SK-N-SH (cell line): ENCODE results near the gene SEMA4F. TPM values are rescaled to one million over a fixed set of nuclear protein-coding genes. Genes with fewer than 3 reads are reported as not detected.

Source experiments
- CTCF ChIA-PET: fragments of 300-600, 350-600 bp; formaldehyde crosslinking; extraction: SDS; loops from one replicate; lab custom pipeline; 2021; lab: Yijun Ruan, JAX
- POLR2A ChIA-PET: fragments of 350-600 bp; sonication (Branson Sonifier 250); formaldehyde crosslinking; extraction: SDS; loops from one replicate; lab custom pipeline; 2020; ENCODE audit warnings: antibody characterized with exemption, inconsistent platforms; lab: Yijun Ruan, JAX
- DNase-seq: peaks from one replicate; pipeline ENCODE4 v3.0.0; 2012
- H2AFZ ChIP-seq: fragments of 200-600 bp; sonication (generic); 2 replicates; pipeline ENCODE4 v1.8.1; 2016; ENCODE audit warnings: antibody characterized with exemption, mild to moderate bottlenecking, low read depth
- H3F3A ChIP-seq: fragments of 200-600 bp; sonication (generic); replicated peaks from 2 replicates; pipeline ENCODE3; 2016; ENCODE audit warnings: antibody characterized with exemption, mild to moderate bottlenecking; ENCODE audit not compliant: insufficient read depth
- H3K27ac ChIP-seq, 2 experiments: fragments of 200-500 bp in 1 of 2; fragments of 200-600 bp in 1 of 2; sonication (Bioruptor generic) in 1 of 2; sonication (generic), shearing (Covaris generic) in 1 of 2; 2 replicates each; pipeline versions ENCODE4 v1.5.1 to v1.6.1; 2014 to 2016; ENCODE audit warnings: low read depth in 2 of 2, inconsistent platforms in 1 of 2, low read length in 1 of 2, mild to moderate bottlenecking in 1 of 2, mixed read lengths in 1 of 2
- H3K27me3 ChIP-seq: fragments of 200-600 bp; sonication (generic), shearing (Covaris generic); 2 replicates; pipeline ENCODE4 v1.6.1; 2016; ENCODE audit warnings: mixed run types; ENCODE audit not compliant: insufficient read depth
- H3K36me3 ChIP-seq, 2 experiments: fragments of 200-500 bp in 1 of 2; fragments of 200-600 bp in 1 of 2; sonication (Bioruptor generic) in 1 of 2; sonication (generic) in 1 of 2; replicated peaks in 1 of 2; 2 replicates each; pipeline versions ENCODE3 to v1.5.1; 2014 to 2016; ENCODE audit warnings: low read length in 1 of 2, mild to moderate bottlenecking in 1 of 2; ENCODE audit not compliant: insufficient read depth in 2 of 2, control insufficient read depth in 1 of 2
- H3K4me1 ChIP-seq, 2 experiments: fragments of 200-500 bp in 1 of 2; fragments of 200-600 bp in 1 of 2; sonication (Bioruptor generic) in 1 of 2; sonication (generic), shearing (Covaris generic) in 1 of 2; 2 replicates each; pipeline versions ENCODE4 v1.5.1 to v1.6.1; 2014 to 2016; ENCODE audit warnings: low read depth in 1 of 2, low read length in 1 of 2, mixed run types in 1 of 2; ENCODE audit not compliant: insufficient read depth in 2 of 2, control insufficient read depth in 1 of 2
- H3K4me2 ChIP-seq: fragments of 200-600 bp; sonication (generic), shearing (Covaris generic); 2 replicates; pipeline ENCODE4 v1.6.1; 2017; ENCODE audit warnings: mixed run types
- H3K4me3 ChIP-seq, 2 experiments: fragments of 200-500 bp in 1 of 2; fragments of 200-600 bp in 1 of 2; sonication (Bioruptor generic) in 1 of 2; sonication (generic), shearing (Covaris generic) in 1 of 2; 2 replicates each; pipeline versions ENCODE4 v1.5.1 to v1.8.1; 2014 to 2016; ENCODE audit warnings: low read depth in 2 of 2, inconsistent platforms in 1 of 2, low read length in 1 of 2, mild to moderate bottlenecking in 1 of 2, mixed read lengths in 1 of 2, moderate library complexity in 1 of 2
- H3K79me2 ChIP-seq: fragments of 200-600 bp; sonication (generic); 2 replicates; pipeline ENCODE4 v1.8.1; 2017; ENCODE audit warnings: mild to moderate bottlenecking; ENCODE audit not compliant: insufficient read depth
- H3K9ac ChIP-seq: fragments of 200-600 bp; sonication (generic); 2 replicates; pipeline ENCODE4 v1.6.1; 2017; ENCODE audit warnings: mixed run types
- H3K9me2 ChIP-seq: fragments of 200-600 bp; sonication (generic); 2 replicates; pipeline ENCODE4 v1.6.1; 2017; ENCODE audit warnings: mixed run types
- H3K9me3 ChIP-seq: fragments of 200-600 bp; sonication (generic); 2 replicates; pipeline ENCODE4 v1.6.1; 2017; ENCODE audit warnings: mixed run types, mild to moderate bottlenecking, moderate library complexity
- H4K20me1 ChIP-seq: fragments of 200-600 bp; sonication (generic); 2 replicates; pipeline ENCODE4 v1.6.1; 2017; ENCODE audit warnings: mild to moderate bottlenecking, mixed run types; ENCODE audit not compliant: insufficient read depth
- CHD2 ChIP-seq: fragments of 150-350 bp; IDR thresholded peaks from 2 replicates; pipeline ENCODE4 v1.6.1; 2018; ENCODE audit warnings: low read length; ENCODE audit not compliant: partially characterized antibody
- ELF1 ChIP-seq: IDR thresholded peaks from 2 replicates; pipeline ENCODE4 v1.4.0; 2012
- FOSL2 ChIP-seq: IDR thresholded peaks from 2 replicates; pipeline ENCODE4 v1.4.0; 2012; ENCODE audit warnings: low read depth, mild to moderate bottlenecking, moderate library complexity, borderline replicate concordance
- FOXM1 ChIP-seq: IDR thresholded peaks from 2 replicates; pipeline ENCODE4 v1.4.0; 2012; ENCODE audit warnings: low read depth, mild to moderate bottlenecking
- IRF3 ChIP-seq: fragments of 150-350 bp; IDR thresholded peaks from 2 replicates; pipeline ENCODE4 v1.6.1; 2016; ENCODE audit warnings: mild to moderate bottlenecking, low read depth, low read length
- JUND ChIP-seq: IDR thresholded peaks from 2 replicates; pipeline ENCODE4 v1.4.0; 2012
- MAX ChIP-seq: IDR thresholded peaks from 2 replicates; pipeline ENCODE4 v1.4.0; 2012; ENCODE audit warnings: low read depth
- MXI1 ChIP-seq: IDR thresholded peaks from 2 replicates; pipeline ENCODE4 v1.6.1; 2012; ENCODE audit warnings: mild to moderate bottlenecking, low read depth, low read length, improper control_type of control experiment
- NFIC ChIP-seq: IDR thresholded peaks from 2 replicates; pipeline ENCODE4 v1.4.0; 2012; ENCODE audit warnings: borderline replicate concordance
- NRF1 ChIP-seq: IDR thresholded peaks from 2 replicates; pipeline ENCODE4 v1.6.1; 2012; ENCODE audit warnings: low read depth, mild to moderate bottlenecking, low read length
- PBX3 ChIP-seq: IDR thresholded peaks from 2 replicates; pipeline ENCODE4; 2012
- POLR2AphosphoS5 ChIP-seq: IDR thresholded peaks from 2 replicates; pipeline ENCODE4 v1.6.1; 2012; ENCODE audit warnings: low read depth, low read length
- REST ChIP-seq: IDR thresholded peaks from 2 replicates; pipeline ENCODE4 v1.6.1; 2012; ENCODE audit warnings: mild to moderate bottlenecking, low read depth, low read length, moderate library complexity
- RFX5 ChIP-seq: IDR thresholded peaks from 2 replicates; pipeline ENCODE4 v1.6.1; 2012; ENCODE audit warnings: mild to moderate bottlenecking, improper control_type of control experiment, low read length
- SIN3A ChIP-seq: IDR thresholded peaks from 2 replicates; pipeline ENCODE4 v1.6.1; 2012; ENCODE audit warnings: low read depth, mild to moderate bottlenecking, low read length, moderate library complexity, borderline replicate concordance
- TAF1 ChIP-seq: IDR thresholded peaks from 2 replicates; pipeline ENCODE4 v1.6.1; 2012; ENCODE audit warnings: low read depth, mild to moderate bottlenecking, low read length, moderate library complexity, borderline replicate concordance
- TCF12 ChIP-seq: IDR thresholded peaks from 2 replicates; pipeline ENCODE4 v1.4.0; 2012
- USF1 ChIP-seq: IDR thresholded peaks from 2 replicates; pipeline ENCODE4 v1.4.0; 2012; ENCODE audit warnings: low read depth, borderline replicate concordance
- USF2 ChIP-seq: fragments of 150-350 bp; IDR thresholded peaks from 2 replicates; pipeline ENCODE4 v1.6.1; 2017; ENCODE audit warnings: antibody characterized with exemption, low read length, low read depth, borderline replicate concordance
- WGBS: methylation state at CpG from one replicate; pipeline ENCODE4 v1.1.6; 2017; ENCODE audit warnings: low lambda C conversion rate; 5-methylcytosine and 5-hydroxymethylcytosine counted together
- polyA plus RNA-seq, 3 experiments: library from polyadenylated mRNA; depleted of rRNA; stranded (reverse); fragments of >200 nt; gene quantifications; 2 replicates each; pipeline ENCODE4 v1.2.3, GENCODE V29; 2012

SEMA4F gene
- polyA plus RNA-seq, 1 of the 3 experiments (the other 2 are of a cell fraction), result 17.3 TPM

GRCh38 chr2:74670263-74670662 is 16.2 kb downstream of the SEMA4F start:
- no peaks in the 10 kb centered on the region for H3K79me2 ChIP-seq
- no peak overlapping the region for H3K9ac ChIP-seq
- no peak overlapping the region for H3K4me3 ChIP-seq
- H3K9me3 ChIP-seq, result no peaks in the 10 kb centered on the region
- TF ChIP-seq USF1, result no peak
- no peak for TF ChIP-seq PBX3
- no peak for TF ChIP-seq SIN3A
- no peak for TF ChIP-seq FOXM1
- TF ChIP-seq MXI1, result no peak
- TF ChIP-seq CHD2, result no peak
- no peak for TF ChIP-seq MAX
- TF ChIP-seq NRF1, result no peak
- TF ChIP-seq USF2, result no peak
- TF ChIP-seq FOSL2, result no peak
- no peak for TF ChIP-seq NFIC
- TF ChIP-seq REST, result no peak
- no peak for TF ChIP-seq RFX5
- TF ChIP-seq JUND, result no peak
- TF ChIP-seq TCF12, result no peak
- TF ChIP-seq ELF1, result no peak
- no peak for TF ChIP-seq POLR2AphosphoS5
- TF ChIP-seq IRF3, result no peak
- no peak for TF ChIP-seq TAF1
- WGBS, result 91% methylated on average over 7 of the region's 7 CpGs
- ChIA-PET CTCF (no interaction called here), POLR2A (no interaction called here)
- no peak overlapping the region for H3K4me2 ChIP-seq
- H3K27ac ChIP-seq, result no peak overlapping the region
- peaks cover 3 to 18% of the 10 kb centered on the region in 2 experiments for H3K36me3 ChIP-seq
- peaks cover 0 to 3% of the 10 kb centered on the region in 2 experiments; a peak in 1 of 4 replicates for H3K4me1 ChIP-seq
- no peaks in the 10 kb centered on the region for H4K20me1 ChIP-seq
- no peaks in the 10 kb centered on the region for H3K27me3 ChIP-seq
- DNase-seq, result no peak
- no peaks in the 10 kb centered on the region for H3F3A ChIP-seq
- H2AFZ ChIP-seq, result no peak overlapping the region
- H3K9me2 ChIP-seq, result no peaks in the 10 kb centered on the region
